Left lung (tissue), 10 donors: Measurements from ENCODE around the gene DLG2. TPM values are rescaled to one million over a fixed set of nuclear protein-coding genes. Genes with fewer than 3 reads are reported as not detected.
"Not testable (repeated sequence)": the region's sequence is repeated elsewhere in the genome, so short reads cannot be mapped to it uniquely, and the experiment has no call there.

Experiments used
- ATAC-seq: fragments of 200-7000 bp; cut with Tn5 transposase; one replicate; pipeline ENCODE4 v1.9.1; 2020; ENCODE audit warnings: moderate library complexity
- DNase-seq, 4 donors: peaks; one replicate each; pipeline ENCODE4 v3.0.0-alpha.2; 2013 to 2020
- H3K27ac ChIP-seq, 2 donors: fragments of 200-600 bp; sonication (generic) in 1 of 2; one replicate each; pipeline versions ENCODE4 v1.5.0 to v1.8.0; 2020 to 2021
- H3K27me3 ChIP-seq, 2 donors: fragments of 200-600 bp; sonication (generic) in 1 of 2; one replicate each; pipeline versions ENCODE4 v1.5.0 to v1.8.0; 2020 to 2021
- H3K36me3 ChIP-seq, 2 donors: fragments of 200-600 bp; sonication (generic) in 1 of 2; one replicate each; pipeline versions ENCODE4 v1.5.0 to v1.8.0; 2020 to 2021
- H3K4me1 ChIP-seq, 2 donors: fragments of 200-600 bp; one replicate each; pipeline ENCODE4 v1.8.0; 2021
- H3K4me3 ChIP-seq, 2 donors: fragments of 200-600 bp; sonication (generic) in 1 of 2; one replicate each; pipeline versions ENCODE4 v1.5.0 to v1.8.0; 2020 to 2021; ENCODE audit warnings: mild to moderate bottlenecking in 1 of 2
- H3K9me3 ChIP-seq, 2 donors: fragments of 200-600 bp; sonication (generic) in 1 of 2; one replicate each; pipeline versions ENCODE4 v1.5.0 to v1.8.0; 2020 to 2021
- CTCF ChIP-seq, 2 donors: fragments of 200-600 bp; sonication (generic) in 1 of 2; IDR thresholded peaks; one replicate each; pipeline versions ENCODE4 v1.5.0 to v1.8.0; 2021; ENCODE audit warnings: antibody characterized with exemption in 2 of 2
- intact Hi-C, 2 donors: fragments of 100-400 bp; cut with DNase I; formaldehyde crosslinking; loops; one replicate each; pipeline versions ENCODE4 v1.11.2 to v1.14.2; 2022
- polyA plus RNA-seq, 6 donors: library from polyadenylated mRNA; unstranded; fragments of 120-200 nt; gene quantifications; one replicate each; pipeline ENCODE4 v1.2.1, GENCODE V29; 2013; ENCODE audit not compliant: insufficient read length in 6 of 6
- total RNA-seq, 2 donors: library from RNA; stranded (reverse); fragmentation: NEBNext Ultra II Directional; extraction: Animal tissue kit (Norgen Biotek cat#: 25700); gene quantifications; one replicate each; pipeline ENCODE4 v1.2.1, GENCODE V29; 2021
- donor health status: DM: no; HTN: yes; CAD: no.
- donor health status: DM: no; HTN: no; CAD: no.

DLG2 gene
- total and polyA plus RNA-seq, 8 donors, result 4.5 to 15.0 (median 8.6) TPM

GRCh38 chr11:85407648-85408047 lies 219.5 kb downstream of the DLG2 start:
- no peak for DNase-seq
- no peak for ATAC-seq
- no peaks in the 10 kb centered on the region for H3K27me3 ChIP-seq
- peaks cover 0 to 11% of the 10 kb centered on the region in 2 donors for H3K9me3 ChIP-seq
- no peak overlapping the region for H3K27ac ChIP-seq
- intact Hi-C loops, result no loop called here
- H3K36me3 ChIP-seq, result no peaks in the 10 kb centered on the region
- H3K4me3 ChIP-seq, result no peak overlapping the region
- no peak for TF ChIP-seq CTCF (IDR thresholded peaks at IDR 0.05)
- H3K4me1 ChIP-seq, result no peaks in the 10 kb centered on the region

- Histone ChIP-seq H3K4me1 (no peaks in the 10 kb centered on the region), H3K27ac (no peak overlapping the region), H3K4me3 (no peak overlapping the region), H3K9me3 (peaks cover 0 to 16% of the 10 kb centered on the region in 2 donors), H3K27me3 (no peaks in the 10 kb centered on the region), H3K36me3 (no peaks in the 10 kb centered on the region)
- no peak for DNase-seq
- no peak for TF ChIP-seq CTCF (IDR thresholded peaks at IDR 0.05)
- ATAC-seq, result no peak
- intact Hi-C loops, result no loop called here
These were observed 220.3 kb downstream of the DLG2 start for GRCh38 chr11:85406841-85407240.

GRCh38 chr11:85406316-85406715 lies 220.8 kb downstream of the DLG2 start:
- intact Hi-C loops, result no loop called here
- Histone ChIP-seq H3K36me3 (no peaks in the 10 kb centered on the region), H3K4me1 (no peaks in the 10 kb centered on the region), H3K9me3 (peaks cover 0 to 21% of the 10 kb centered on the region in 2 donors), H3K27me3 (no peaks in the 10 kb centered on the region), H3K4me3 (no peak overlapping the region), H3K27ac (no peak overlapping the region)
- no peak for TF ChIP-seq CTCF (IDR thresholded peaks at IDR 0.05)
- no peak for ATAC-seq
- DNase-seq, result no peak

GRCh38 chr11:85395515-85396055 lies 231.6 kb downstream of the DLG2 start:
- intact Hi-C loops, DNase-seq: not testable (repeated sequence)

GRCh38 chr11:85394283-85394682 lies 232.9 kb downstream of the DLG2 start:
- H3K27ac ChIP-seq, result no peak overlapping the region
- H3K36me3 ChIP-seq, result no peaks in the 10 kb centered on the region
- peaks cover 0 to 33% of the 10 kb centered on the region in 2 donors for H3K9me3 ChIP-seq
- no peaks in the 10 kb centered on the region for H3K27me3 ChIP-seq
- H3K4me1 ChIP-seq, result no peaks in the 10 kb centered on the region
- intact Hi-C loops, result no loop called here
- DNase-seq, result no peak
- ATAC-seq, result no peak
- TF ChIP-seq CTCF (IDR thresholded peaks at IDR 0.05), result no peak
- no peak overlapping the region for H3K4me3 ChIP-seq

More at GRCh38 chr11:85395515-85396055, 231.6 kb downstream of the DLG2 start:
- H3K27ac ChIP-seq, H3K4me1 ChIP-seq, H3K36me3 ChIP-seq, H3K27me3 ChIP-seq, ATAC-seq, H3K4me3 ChIP-seq: not testable (repeated sequence)
- H3K9me3 ChIP-seq, result peaks cover 0 to 30% of the 10 kb centered on the region in 2 donors

- ATAC-seq (no peak), DNase-seq (no peak)
- no peak overlapping the region for H3K4me3 ChIP-seq
- no peaks in the 10 kb centered on the region for H3K36me3 ChIP-seq
- H3K4me1 ChIP-seq, result no peaks in the 10 kb centered on the region
- intact Hi-C loops, result no loop called here
- H3K27me3 ChIP-seq, result no peaks in the 10 kb centered on the region
- peaks cover 0 to 35% of the 10 kb centered on the region in 2 donors for H3K9me3 ChIP-seq
- H3K27ac ChIP-seq, result no peak overlapping the region
- TF ChIP-seq CTCF (IDR thresholded peaks at IDR 0.05), result no peak
These were observed 236.0 kb downstream of the DLG2 start for GRCh38 chr11:85391141-85391540.
